ENCODE measurements around the gene GRK6. TPM values are rescaled to one million over a fixed set of nuclear protein-coding genes. Genes with fewer than 3 reads are reported as not detected.
A peak's percentile ranks its signal among the peaks of the same experiment; 100 is the strongest.

GRK6 gene
- total RNA-seq: 39.5 TPM

GRCh38 chr5:177426566-177427210 lies at the start of gene GRK6:
TSS of gene GRK6 (plus strand) at chr5:177426676. CDS start at chr5:177426846, 170 bp downstream.
- peak; percentile 36 for DNase-seq (ENCODE audit: low spot score)

- DNase-seq (ENCODE audit: low spot score): no peak
These were observed 48.4 kb upstream of the GRK6 start for GRCh38 chr5:177377851-177378776.

GRCh38 chr5:177378884-177379883 lies 47.3 kb upstream of the GRK6 start:
- peak; percentile 54 for DNase-seq (ENCODE audit: low spot score)

- DNase-seq (ENCODE audit: low spot score): no peak
These were observed 45.7 kb upstream of the GRK6 start for GRCh38 chr5:177380805-177381126.

GRCh38 chr5:177382423-177383029 lies 44.0 kb upstream of the GRK6 start:
- no peak for DNase-seq (ENCODE audit: low spot score)

GRCh38 chr5:177383181-177383580 lies 43.3 kb upstream of the GRK6 start:
- DNase-seq (ENCODE audit: low spot score): no peak

- no peak for DNase-seq (ENCODE audit: low spot score)
These were observed 42.3 kb upstream of the GRK6 start, which contains the start of gene SLC34A1 for GRCh38 chr5:177384134-177384533. TSS of gene SLC34A1 (plus strand) at chr5:177384434. CDS start at chr5:177385742, 1,308 bp downstream.

GRCh38 chr5:177385720-177386119 lies 40.8 kb upstream of the GRK6 start:
- DNase-seq (ENCODE audit: low spot score): no peak

- no peak for DNase-seq (ENCODE audit: low spot score)
These were observed 39.9 kb upstream of the GRK6 start for GRCh38 chr5:177386542-177386941.

GRCh38 chr5:177387405-177387804 lies 39.1 kb upstream of the GRK6 start:
- no peak for DNase-seq (ENCODE audit: low spot score)

- DNase-seq (ENCODE audit: low spot score): no peak
These were observed 37.9 kb upstream of the GRK6 start for GRCh38 chr5:177388521-177389052.

GRCh38 chr5:177389241-177390169 lies 37.0 kb upstream of the GRK6 start:
- peak; percentile 48 for DNase-seq (ENCODE audit: low spot score)

GRCh38 chr5:177390363-177391300 lies 35.8 kb upstream of the GRK6 start:
- peak; percentile 88 for DNase-seq (ENCODE audit: low spot score)

- no peak for DNase-seq (ENCODE audit: low spot score)
These were observed 33.7 kb upstream of the GRK6 start for GRCh38 chr5:177392765-177393164.

GRCh38 chr5:177393206-177393765 lies 33.2 kb upstream of the GRK6 start:
- DNase-seq (ENCODE audit: low spot score): no peak

- no peak for DNase-seq (ENCODE audit: low spot score)
These were observed 32.5 kb upstream of the GRK6 start for GRCh38 chr5:177393990-177394389.

- no peak for DNase-seq (ENCODE audit: low spot score)
These were observed 30.4 kb upstream of the GRK6 start for GRCh38 chr5:177396078-177396477.

GRCh38 chr5:177396807-177397206 lies 29.7 kb upstream of the GRK6 start:
- no peak for DNase-seq (ENCODE audit: low spot score)

Measured in mucosa of gallbladder (tissue), 1 donor.